OCI-LY3 (cell line): ENCODE data around the gene SLC35F2.

ENCODE experiments used
- H2AFZ ChIP-seq: fragments of 200-600, 300-600 bp; shearing (Covaris generic); 2 replicates; pipeline ENCODE4 v1.6.0; 2014; ENCODE audit warnings: antibody characterized with exemption, low read depth, low read length
- H3K27ac ChIP-seq: fragments of 200-600, 300-600 bp; sonication (generic); 2 replicates; pipeline ENCODE4 v1.5.1; 2014; ENCODE audit warnings: mild to moderate bottlenecking, low read length, moderate library complexity, mixed read lengths
- H3K27me3 ChIP-seq: fragments of 200-600, 300-600 bp; sonication (generic); 2 replicates; pipeline ENCODE4 v1.6.1; 2014; ENCODE audit warnings: low read depth, low read length, mixed read lengths
- H3K36me3 ChIP-seq: fragments of 200-600, 300-600 bp; sonication (generic); replicated peaks from 2 replicates; pipeline ENCODE3; 2014; ENCODE audit warnings: low read depth, low read length, mixed read lengths
- H3K4me1 ChIP-seq: fragments of 300-600, 200-600 bp; sonication (generic); 2 replicates; pipeline ENCODE4 v1.6.1; 2014; ENCODE audit warnings: low read length, mixed read lengths
- H3K4me2 ChIP-seq: fragments of 200-600, 300-600 bp; sonication (generic); 2 replicates; pipeline ENCODE4 v1.6.1; 2014; ENCODE audit warnings: low read length, mixed read lengths
- H3K4me3 ChIP-seq: fragments of 300-600, 200-600 bp; sonication (generic); 2 replicates; pipeline ENCODE4 v1.5.1; 2014; ENCODE audit warnings: antibody characterized with exemption, mild to moderate bottlenecking, low read length, moderate library complexity
- H3K79me2 ChIP-seq: fragments of 300-600, 200-600 bp; shearing (Covaris generic); 2 replicates; pipeline ENCODE4 v1.6.1; 2014; ENCODE audit warnings: mild to moderate bottlenecking, low read length, mixed read lengths
- H3K9ac ChIP-seq: fragments of 300-600, 200-600 bp; shearing (Covaris generic); 2 replicates; pipeline ENCODE4 v1.6.0; 2014; ENCODE audit warnings: mild to moderate bottlenecking, low read length, moderate library complexity
- H3K9me3 ChIP-seq: fragments of 200-600, 300-600 bp; shearing (Covaris generic); 2 replicates; pipeline ENCODE4 v1.6.1; 2014; ENCODE audit warnings: low read length, mixed read lengths; ENCODE audit not compliant: insufficient read depth
- H4K20me1 ChIP-seq: fragments of 200-600, 300-600 bp; sonication (generic); 2 replicates; pipeline ENCODE4 v1.6.1; 2016; ENCODE audit warnings: low read length, mixed read lengths; ENCODE audit not compliant: insufficient read depth
- EZH2phosphoT487 ChIP-seq: fragments of 200-600 bp; shearing (Covaris generic); IDR thresholded peaks from 2 replicates; pipeline ENCODE4 v1.6.1; 2018; ENCODE audit warnings: antibody characterized with exemption, mixed run types, low read depth
- TF ChIP-seq, protein P1 (sequence below): fragments of 200-600, 300-600 bp; sonication (generic); IDR thresholded peaks from 2 replicates; pipeline ENCODE4 v1.5.1; 2014; ENCODE audit warnings: antibody characterized with exemption, low read length, low read depth

Gene SLC35F2

GRCh38 chr11:107856981-107857517 is 1.5 kb downstream of the SLC35F2 start:
- Histone ChIP-seq H3K4me2 (peak overlapping the region; percentile 88), H4K20me1 (peaks cover 5% of the 10 kb centered on the region; the same call in 1 of the 2 replicates), H3K4me3 (peak overlapping the region; percentile 97), H3K9me3 (no peaks in the 10 kb centered on the region), H3K36me3 (no peaks in the 10 kb centered on the region), H3K4me1 (peaks cover 10% of the 10 kb centered on the region; the same call in 1 of the 2 replicates), H3K79me2 (peaks cover 71% of the 10 kb centered on the region), H3K9ac (peak overlapping the region; percentile 94), H3K27ac (no peak overlapping the region), H3K27me3 (no peaks in the 10 kb centered on the region), H2AFZ (no peak overlapping the region)
- no peak for TF ChIP-seq EZH2phosphoT487
- TF ChIP-seq, protein P1, sequence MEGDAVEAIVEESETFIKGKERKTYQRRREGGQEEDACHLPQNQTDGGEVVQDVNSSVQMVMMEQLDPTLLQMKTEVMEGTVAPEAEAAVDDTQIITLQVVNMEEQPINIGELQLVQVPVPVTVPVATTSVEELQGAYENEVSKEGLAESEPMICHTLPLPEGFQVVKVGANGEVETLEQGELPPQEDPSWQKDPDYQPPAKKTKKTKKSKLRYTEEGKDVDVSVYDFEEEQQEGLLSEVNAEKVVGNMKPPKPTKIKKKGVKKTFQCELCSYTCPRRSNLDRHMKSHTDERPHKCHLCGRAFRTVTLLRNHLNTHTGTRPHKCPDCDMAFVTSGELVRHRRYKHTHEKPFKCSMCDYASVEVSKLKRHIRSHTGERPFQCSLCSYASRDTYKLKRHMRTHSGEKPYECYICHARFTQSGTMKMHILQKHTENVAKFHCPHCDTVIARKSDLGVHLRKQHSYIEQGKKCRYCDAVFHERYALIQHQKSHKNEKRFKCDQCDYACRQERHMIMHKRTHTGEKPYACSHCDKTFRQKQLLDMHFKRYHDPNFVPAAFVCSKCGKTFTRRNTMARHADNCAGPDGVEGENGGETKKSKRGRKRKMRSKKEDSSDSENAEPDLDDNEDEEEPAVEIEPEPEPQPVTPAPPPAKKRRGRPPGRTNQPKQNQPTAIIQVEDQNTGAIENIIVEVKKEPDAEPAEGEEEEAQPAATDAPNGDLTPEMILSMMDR: no peak

- no peaks in the 10 kb centered on the region for H3K36me3 ChIP-seq
- H4K20me1 ChIP-seq: peaks cover 5% of the 10 kb centered on the region; the same call in 1 of the 2 replicates
- H3K4me3 ChIP-seq: no peak overlapping the region
- no peak for TF ChIP-seq EZH2phosphoT487
- TF ChIP-seq, protein P1: no peak
- no peak overlapping the region for H3K9ac ChIP-seq
- no peak overlapping the region for H2AFZ ChIP-seq
- peaks cover 78% of the 10 kb centered on the region for H3K79me2 ChIP-seq
- H3K4me1 ChIP-seq: peaks cover 10% of the 10 kb centered on the region; the same call in 1 of the 2 replicates
- no peak overlapping the region for H3K4me2 ChIP-seq
- no peaks in the 10 kb centered on the region for H3K27me3 ChIP-seq
- no peak overlapping the region for H3K27ac ChIP-seq
- no peaks in the 10 kb centered on the region for H3K9me3 ChIP-seq
Measured at GRCh38 chr11:107856180-107856980, 2.2 kb downstream of the SLC35F2 start.

DNA sequence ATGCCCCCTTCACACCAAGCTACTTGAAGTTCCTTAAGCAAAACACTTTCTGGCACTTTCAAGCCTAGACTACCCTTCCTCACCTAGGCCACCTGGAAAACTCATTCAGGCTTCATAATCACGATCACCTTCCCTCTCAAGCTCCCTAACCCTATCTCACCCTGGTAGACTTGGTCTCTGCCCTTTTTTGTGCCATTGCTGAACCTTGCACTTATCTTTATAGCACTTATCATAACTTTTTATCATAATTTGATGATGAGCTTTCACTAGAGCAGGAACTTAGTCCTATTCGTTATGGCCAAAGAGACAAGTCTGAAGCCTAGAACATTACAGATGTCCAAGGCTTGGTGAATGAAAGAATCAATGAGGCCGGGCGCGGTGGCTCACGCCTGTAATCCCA is 5.5 kb downstream of the SLC35F2 start:
- Histone ChIP-seq H3K4me3 (no peak overlapping the region), H3K79me2 (peaks cover 96% of the 10 kb centered on the region), H3K36me3 (no peaks in the 10 kb centered on the region), H3K4me2 (no peak overlapping the region), H3K27me3 (no peaks in the 10 kb centered on the region), H3K9me3 (no peaks in the 10 kb centered on the region), H3K9ac (no peak overlapping the region), H3K4me1 (peaks cover 10% of the 10 kb centered on the region; the same call in 1 of the 2 replicates), H2AFZ (no peak overlapping the region), H4K20me1 (peaks cover 19% of the 10 kb centered on the region), H3K27ac (no peak overlapping the region)
- TF ChIP-seq, protein P1: no peak

DNA sequence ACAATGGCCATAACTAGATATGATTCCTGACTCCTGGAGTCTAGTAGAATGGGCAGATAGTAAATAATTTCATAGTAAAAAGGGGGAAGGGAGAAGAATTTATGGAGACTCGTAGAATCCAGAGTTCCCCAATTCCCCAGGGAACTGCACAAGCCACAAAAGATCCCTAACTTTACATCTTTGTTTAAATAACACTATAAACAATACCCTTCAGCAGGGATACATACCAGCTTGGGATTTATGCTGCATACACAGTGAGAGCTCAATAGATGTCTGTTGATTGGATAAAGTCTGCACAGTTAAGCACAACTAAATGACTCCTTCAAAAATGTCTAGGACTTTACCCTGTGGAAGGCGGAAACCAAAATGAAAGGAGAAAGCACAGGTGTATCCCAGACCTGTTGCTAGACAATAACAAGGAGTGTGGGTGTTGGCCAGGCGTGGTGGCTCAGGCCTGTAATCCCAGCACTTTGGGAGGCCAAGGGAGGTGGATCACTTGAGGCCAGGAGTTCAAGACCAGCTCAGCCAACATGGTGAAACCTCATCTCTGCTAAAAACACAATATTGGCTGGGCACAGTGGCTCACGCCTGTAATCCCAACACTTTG is 6.8 kb downstream of the SLC35F2 start:
- H3K9ac ChIP-seq: no peak overlapping the region
- no peak overlapping the region for H2AFZ ChIP-seq
- no peaks in the 10 kb centered on the region for H3K27me3 ChIP-seq
- H3K4me3 ChIP-seq: no peak overlapping the region
- no peak overlapping the region for H3K4me2 ChIP-seq
- H3K36me3 ChIP-seq: peaks cover 3% of the 10 kb centered on the region
- H3K9me3 ChIP-seq: no peaks in the 10 kb centered on the region
- H3K4me1 ChIP-seq: peaks cover 6% of the 10 kb centered on the region; the same call in 1 of the 2 replicates
- no peak for TF ChIP-seq EZH2phosphoT487
- TF ChIP-seq, protein P1: no peak
- no peak overlapping the region for H3K27ac ChIP-seq
- H3K79me2 ChIP-seq: peaks cover 96% of the 10 kb centered on the region
- peaks cover 30% of the 10 kb centered on the region for H4K20me1 ChIP-seq
